Embryonic facial prominence (tissue), 1 donor: Measurements from ENCODE around the gene CSNK1D.

ENCODE experiments used
- DNase-seq: peaks from one replicate; pipeline ENCODE4 v3.0.0-alpha.2; 2016; ENCODE audit errors: extremely low spot score

Gene CSNK1D

GRCh38 chr17:82252511-82253178, 20.9 kb downstream of the CSNK1D start:
- no peak for DNase-seq

GRCh38 chr17:82250868-82251500, 22.5 kb downstream of the CSNK1D start:
- no peak for DNase-seq

- DNase-seq: no peak
Measured at GRCh38 chr17:82249896-82250581, 23.5 kb downstream of the CSNK1D start.

- no peak for DNase-seq
Measured at GRCh38 chr17:82248815-82249674, 24.5 kb downstream of the CSNK1D start.

- no peak for DNase-seq
Measured at GRCh38 chr17:82247856-82248671, 25.4 kb downstream of the CSNK1D start.

GRCh38 chr17:82247182-82247823, 26.2 kb downstream of the CSNK1D start:
- no peak for DNase-seq

- DNase-seq: no peak
Measured at GRCh38 chr17:82246365-82247181, 26.9 kb downstream of the CSNK1D start.

GRCh38 chr17:82246040-82246364, 27.5 kb downstream of the CSNK1D start:
- DNase-seq: no peak

- no peak for DNase-seq
Measured at GRCh38 chr17:82245134-82246039, 28.1 kb downstream of the CSNK1D start.

- DNase-seq: no peak
Measured at GRCh38 chr17:82244413-82245133, 28.9 kb downstream of the CSNK1D start.

- DNase-seq: no peak
Measured at GRCh38 chr17:82243648-82244412, 29.7 kb downstream of the CSNK1D start.

- DNase-seq: no peak
Measured at GRCh38 chr17:82242977-82243647, 30.4 kb downstream of the CSNK1D start.

- DNase-seq: no peak
Measured at GRCh38 chr17:82242698-82242976, 30.9 kb downstream of the CSNK1D start.

GRCh38 chr17:82241926-82242697, 31.4 kb downstream of the CSNK1D start:
- DNase-seq: no peak

- DNase-seq: no peak
Measured at GRCh38 chr17:82241183-82241925, 32.1 kb downstream of the CSNK1D start.
